D721Med (cell line): ENCODE measurements around the gene IL22RA2.

Source experiments
- DNase-seq: peaks from one replicate; pipeline ENCODE4 v3.0.0; 2011; ENCODE audit warnings: low spot score; ENCODE audit not compliant: insufficient read length
- FAIRE-seq: peaks from 2 replicates; lab custom pipeline; 2011; peaks lifted over from hg19 to GRCh38; lab: Jason Lieb, UNC
- CTCF ChIP-seq: IDR thresholded peaks from 2 replicates; pipeline ENCODE4 v1.5.1; 2012; ENCODE audit warnings: mild to moderate bottlenecking, control low read depth; ENCODE audit not compliant: insufficient read depth; ENCODE audit errors: missing control alignments

IL22RA2 gene

GRCh38 chr6:137095651-137096238, 77.7 kb downstream of the IL22RA2 start:
- DNase-seq (no peak), FAIRE-seq (no peak)
- TF ChIP-seq CTCF, result no peak

GRCh38 chr6:137095093-137095492, 78.4 kb downstream of the IL22RA2 start:
- FAIRE-seq, result no peak

GRCh38 chr6:137094411-137095008, 78.9 kb downstream of the IL22RA2 start:
- FAIRE-seq (peak; percentile 77), DNase-seq (no peak)

More at GRCh38 chr6:137095093-137095492, 78.4 kb downstream of the IL22RA2 start:
- no peak for TF ChIP-seq CTCF
- DNase-seq, result no peak

More at GRCh38 chr6:137094411-137095008, 78.9 kb downstream of the IL22RA2 start:
- TF ChIP-seq CTCF, result peak; percentile 86
